A673 (cell line): ENCODE measurements around the gene BABAM2. TPM values are rescaled to one million over a fixed set of nuclear protein-coding genes. Genes with fewer than 3 reads are reported as not detected.

Experiments
- BruUV-seq: library from RNA; stranded (reverse); fragments of 400-500 nt; replicated peaks from 2 replicates; lab custom pipeline; 2021; lab: Mats Ljungman, UMichigan
- CTCF ChIA-PET: fragments of 300-600 bp; sonication (Branson Sonifier 250); formaldehyde crosslinking; loops from one replicate; lab custom pipeline; 2022; ENCODE audit warnings: antibody characterized with exemption; lab: Charles Lee
- POLR2A ChIA-PET: fragments of 300-600 bp; sonication (Branson Sonifier 250); formaldehyde crosslinking; loops from one replicate; lab custom pipeline; 2022; ENCODE audit warnings: antibody characterized with exemption; ENCODE audit not compliant: low non-redundant PET; lab: Charles Lee
- DNase-seq: peaks from one replicate; pipeline ENCODE4 v3.0.0-alpha.2; 2015; ENCODE audit warnings: low spot score
- H3K27ac ChIP-seq: fragments of 200-600 bp; sonication (generic); 2 replicates; pipeline ENCODE4 v1.5.1; 2016; ENCODE audit warnings: mixed run types, low read depth, mild to moderate bottlenecking, mixed read lengths, antibody characterized with exemption, low read length; ENCODE audit not compliant: poor library complexity, severe bottlenecking
- H3K27me3 ChIP-seq: fragments of 200-600 bp; sonication (generic); replicated peaks from 2 replicates; pipeline ENCODE4 v1.6.1; 2017; ENCODE audit warnings: mixed run types, low read depth, mild to moderate bottlenecking, mixed read lengths, antibody characterized with exemption, low read length; ENCODE audit not compliant: insufficient read depth, poor library complexity
- H3K36me3 ChIP-seq: fragments of 200-600 bp; sonication (generic); 2 replicates; pipeline ENCODE4 v1.6.1; 2016; ENCODE audit warnings: mixed run types, mild to moderate bottlenecking, mixed read lengths, antibody characterized with exemption, low read length; ENCODE audit not compliant: insufficient read depth, poor library complexity, severe bottlenecking
- H3K4me1 ChIP-seq: fragments of 200-600 bp; sonication (generic); 2 replicates; pipeline ENCODE4 v1.6.1; 2017; ENCODE audit warnings: mixed run types, mild to moderate bottlenecking, mixed read lengths, antibody characterized with exemption, low read length; ENCODE audit not compliant: insufficient read depth, poor library complexity, severe bottlenecking
- H3K4me3 ChIP-seq: fragments of 200-600 bp; sonication (generic); 2 replicates; pipeline ENCODE4 v1.5.1; 2016; ENCODE audit warnings: low read depth, mixed run types, mild to moderate bottlenecking, mixed read lengths, low read length; ENCODE audit not compliant: poor library complexity, severe bottlenecking
- H3K9me3 ChIP-seq: fragments of 200-600 bp; sonication (generic); 2 replicates; pipeline ENCODE4 v1.6.1; 2016; ENCODE audit warnings: mixed run types, low read depth, mild to moderate bottlenecking, mixed read lengths, antibody characterized with exemption, low read length; ENCODE audit not compliant: poor library complexity, severe bottlenecking
- CTCF ChIP-seq: fragments of 300-800, 200-600 bp; sonication (generic); conservative IDR thresholded peaks from 2 replicates; pipeline ENCODE4 v1.5.1; 2017; ENCODE audit warnings: low read depth, mild to moderate bottlenecking, antibody characterized with exemption, low read length, moderate library complexity, mixed read lengths
- EZH2 ChIP-seq: fragments of 200-600 bp; sonication (generic); IDR thresholded peaks from 2 replicates; pipeline ENCODE4 v1.6.1; 2017; ENCODE audit warnings: borderline replicate concordance, low read depth, mild to moderate bottlenecking, mixed read lengths, antibody characterized with exemption, low read length; ENCODE audit not compliant: poor library complexity, severe bottlenecking
- intact Hi-C: fragments of 100-400 bp; cut with micrococcal nuclease; formaldehyde crosslinking; loops from one replicate; pipeline ENCODE4 v1.10.0; 2022; ENCODE audit not compliant: unreplicated experiment
- total RNA-seq: library from RNA; stranded (reverse); gene quantifications from 2 replicates; pipeline ENCODE4 v1.2.3, GENCODE V29; 2021

The BABAM2 gene
- total RNA-seq, 1 experiment from 2014 or later: 21.8 TPM

- no peak overlapping the region for H3K4me3 ChIP-seq
- CTCF ChIA-PET: no interaction called here
- no peak overlapping the region for H3K27ac ChIP-seq
- intact Hi-C loops: no loop called here
- no peak for DNase-seq
- H3K36me3 ChIP-seq: no peaks in the 10 kb centered on the region
- POLR2A ChIA-PET: no interaction called here
- no peaks in the 10 kb centered on the region for H3K4me1 ChIP-seq
- TF ChIP-seq EZH2: no peak
- TF ChIP-seq CTCF: no peak
- peaks cover 3% of the 10 kb centered on the region for H3K9me3 ChIP-seq
- no TSS peak for BruUV-seq
- no peaks in the 10 kb centered on the region for H3K27me3 ChIP-seq
Observed at GRCh38 chr2:28150236-28150915, 259.8 kb downstream of the BABAM2 start.

DNA sequence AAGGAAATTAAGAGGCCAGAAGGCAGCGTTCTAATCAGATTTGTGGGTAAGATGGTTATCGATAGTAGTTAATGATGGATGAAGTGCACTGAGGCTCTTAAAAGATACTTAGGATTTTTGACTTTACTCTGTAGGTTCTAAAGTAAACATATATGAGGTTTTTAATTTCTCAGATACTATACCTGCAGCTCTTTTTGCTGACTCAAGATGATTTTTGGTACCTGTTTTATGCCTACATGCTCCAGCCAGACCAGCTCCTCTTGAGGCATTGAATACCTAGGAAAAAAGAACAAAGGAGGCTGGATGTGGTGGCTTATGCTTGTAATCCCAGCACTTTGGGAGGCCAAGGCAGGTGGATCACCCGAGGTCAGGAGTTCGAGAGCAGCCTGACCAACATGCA, 260.5 kb downstream of the BABAM2 start:
- Histone ChIP-seq H3K27ac (no peak overlapping the region), H3K36me3 (no peaks in the 10 kb centered on the region), H3K4me3 (no peak overlapping the region), H3K9me3 (peaks cover 9% of the 10 kb centered on the region), H3K27me3 (no peaks in the 10 kb centered on the region), H3K4me1 (no peaks in the 10 kb centered on the region)
- no TSS peak for BruUV-seq
- ChIA-PET POLR2A (no interaction called here), CTCF (no interaction called here)
- intact Hi-C loops: no loop called here
- TF ChIP-seq CTCF (no peak), EZH2 (no peak)
- no peak for DNase-seq

GRCh38 chr2:28152585-28153280, 262.2 kb downstream of the BABAM2 start:
- intact Hi-C loops: no loop called here
- ChIA-PET POLR2A (interaction anchor here (0.7 kb wide), 1 partner anchor 1768 kb away, joined by 3 read pairs; no protein-coding TSS in a partner anchor), CTCF (no interaction called here)
- TF ChIP-seq EZH2 (no peak), CTCF (no peak)
- Histone ChIP-seq H3K27me3 (no peaks in the 10 kb centered on the region), H3K27ac (no peak overlapping the region), H3K4me1 (no peaks in the 10 kb centered on the region), H3K4me3 (no peak overlapping the region), H3K36me3 (no peaks in the 10 kb centered on the region), H3K9me3 (peaks cover 11% of the 10 kb centered on the region)
- BruUV-seq: no TSS peak
- DNase-seq: no peak
